ENCODE data around the gene TMEM52. TPM values are rescaled to one million over a fixed set of nuclear protein-coding genes. Genes with fewer than 3 reads are reported as not detected.
A peak's percentile ranks its signal among the peaks of the same experiment; 100 is the strongest.

TMEM52 gene
- total RNA-seq, 1 donor from 2014 or later = 11.3 TPM

GRCh38 chr1:1876335-1876930 lies 42.6 kb downstream of the TMEM52 start:
- DNase-seq (ENCODE audit: low spot score) = no peak
- no peak for ATAC-seq

- DNase-seq (ENCODE audit: low spot score) (no peak), ATAC-seq (no peak)
These were observed 43.1 kb downstream of the TMEM52 start for GRCh38 chr1:1875932-1876331.

DNA sequence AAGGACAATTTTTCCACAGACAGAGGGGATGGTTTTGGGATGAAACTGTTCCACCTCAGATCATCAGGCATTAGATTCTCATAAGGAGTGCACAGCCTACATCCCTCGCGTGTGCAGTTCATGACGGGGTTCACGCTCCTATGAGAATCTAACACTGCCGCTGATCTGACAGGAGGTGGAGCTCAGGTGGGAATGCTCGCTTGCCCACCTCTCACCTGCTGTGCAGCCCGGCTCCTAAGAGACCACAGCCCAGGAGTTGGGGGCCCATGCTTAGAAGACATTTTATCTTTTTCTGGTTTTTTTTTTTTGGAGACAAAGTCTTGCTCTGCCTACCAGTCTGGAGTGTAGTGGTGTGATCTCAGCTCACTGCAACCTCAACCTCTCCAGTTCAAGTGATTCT lies 44.2 kb downstream of the TMEM52 start:
- no peak for DNase-seq (ENCODE audit: low spot score)
- ATAC-seq = no peak

DNA sequence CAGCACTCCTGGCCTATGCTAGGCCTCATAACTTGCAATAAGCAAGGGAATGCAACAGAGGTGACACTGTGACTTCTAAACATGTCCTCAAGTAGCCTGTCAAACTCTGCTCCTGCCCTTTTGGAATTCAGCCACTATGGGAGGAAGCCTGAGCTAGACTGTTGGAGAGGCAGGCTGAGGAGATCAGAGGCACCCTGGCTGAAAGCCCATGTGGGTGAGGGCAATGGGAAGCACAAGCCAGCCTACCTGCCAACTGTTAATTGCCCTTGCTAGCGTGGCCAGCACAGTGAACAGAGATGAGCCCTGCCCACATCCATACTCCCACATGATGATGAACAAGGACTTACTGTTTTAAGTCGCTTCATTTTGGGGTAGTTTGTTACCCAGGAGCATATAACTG lies 45.9 kb downstream of the TMEM52 start:
- DNase-seq (ENCODE audit: low spot score) = peak; percentile 84
- ATAC-seq = peak; percentile 93

DNA sequence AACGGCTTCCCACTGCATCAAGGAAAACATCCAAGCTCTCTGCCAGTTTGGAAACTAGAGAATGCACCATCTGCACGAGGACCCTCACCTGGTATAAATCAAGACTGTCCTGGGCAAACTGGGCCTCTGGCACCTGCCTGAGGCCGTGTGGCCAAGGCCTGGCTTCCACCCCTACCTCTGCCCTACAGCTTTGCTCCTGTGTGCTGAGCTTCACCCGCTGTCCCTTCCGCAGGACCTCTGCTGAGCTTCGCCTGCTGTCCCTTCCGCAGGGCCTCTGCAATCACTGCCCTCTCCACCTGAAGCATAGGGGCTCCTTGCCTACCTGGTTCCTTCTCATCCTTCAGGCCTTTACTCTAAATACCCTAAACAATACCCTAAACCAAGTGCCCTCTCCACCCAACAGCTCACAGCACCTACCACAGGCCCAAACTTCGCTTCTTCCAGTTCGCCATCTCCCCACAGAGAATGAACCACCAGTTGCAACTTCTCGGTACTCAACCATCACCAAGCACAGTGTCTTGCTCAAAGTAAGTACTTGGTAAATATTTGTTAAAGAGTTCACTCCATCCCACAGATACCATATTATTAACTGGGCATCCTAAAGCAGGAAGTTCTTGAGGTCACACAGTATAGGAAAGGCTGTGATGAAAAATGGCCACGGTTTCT lies 46.6 kb downstream of the TMEM52 start:
- DNase-seq (ENCODE audit: low spot score) = no peak

GRCh38 chr1:1869469-1869868 lies 49.6 kb downstream of the TMEM52 start:
- ATAC-seq (no peak), DNase-seq (ENCODE audit: low spot score) (no peak)

More for the DNA sequence above, 46.6 kb downstream of the TMEM52 start:
- no peak for ATAC-seq

Other genes starting within 250 kb of the TMEM52 start
- gene SLC35E2B, start 226.5 kb downstream of the TMEM52 start, total RNA-seq = 18.6 TPM
- gene CDK11A, start 194.9 kb downstream of the TMEM52 start, total RNA-seq = 13.6 TPM
- 136 TPM for gene NADK, start 140.8 kb downstream of the TMEM52 start, total RNA-seq
- gene GNB1, start 28.2 kb downstream of the TMEM52 start, total RNA-seq = 97.3 TPM
- 1.4 TPM for gene CALML6, start 4.0 kb downstream of the TMEM52 start, total RNA-seq
- 3.5 TPM for gene CFAP74, start 84.5 kb upstream of the TMEM52 start, total RNA-seq
- not detected for gene GABRD, start 100.1 kb upstream of the TMEM52 start, total RNA-seq
- 22.1 TPM for gene PRKCZ, start 131.1 kb upstream of the TMEM52 start, total RNA-seq